ENCODE results near the gene CCDC88C. TPM values are rescaled to one million over a fixed set of nuclear protein-coding genes. Genes with fewer than 3 reads are reported as not detected.
"Not testable (repeated sequence)": the region's sequence is repeated elsewhere in the genome, so short reads cannot be mapped to it uniquely, and the experiment has no call there.

CCDC88C gene
- total RNA-seq, 1 experiment from 2014 or later: 64.8 TPM

- TF ChIP-seq, protein P1, sequence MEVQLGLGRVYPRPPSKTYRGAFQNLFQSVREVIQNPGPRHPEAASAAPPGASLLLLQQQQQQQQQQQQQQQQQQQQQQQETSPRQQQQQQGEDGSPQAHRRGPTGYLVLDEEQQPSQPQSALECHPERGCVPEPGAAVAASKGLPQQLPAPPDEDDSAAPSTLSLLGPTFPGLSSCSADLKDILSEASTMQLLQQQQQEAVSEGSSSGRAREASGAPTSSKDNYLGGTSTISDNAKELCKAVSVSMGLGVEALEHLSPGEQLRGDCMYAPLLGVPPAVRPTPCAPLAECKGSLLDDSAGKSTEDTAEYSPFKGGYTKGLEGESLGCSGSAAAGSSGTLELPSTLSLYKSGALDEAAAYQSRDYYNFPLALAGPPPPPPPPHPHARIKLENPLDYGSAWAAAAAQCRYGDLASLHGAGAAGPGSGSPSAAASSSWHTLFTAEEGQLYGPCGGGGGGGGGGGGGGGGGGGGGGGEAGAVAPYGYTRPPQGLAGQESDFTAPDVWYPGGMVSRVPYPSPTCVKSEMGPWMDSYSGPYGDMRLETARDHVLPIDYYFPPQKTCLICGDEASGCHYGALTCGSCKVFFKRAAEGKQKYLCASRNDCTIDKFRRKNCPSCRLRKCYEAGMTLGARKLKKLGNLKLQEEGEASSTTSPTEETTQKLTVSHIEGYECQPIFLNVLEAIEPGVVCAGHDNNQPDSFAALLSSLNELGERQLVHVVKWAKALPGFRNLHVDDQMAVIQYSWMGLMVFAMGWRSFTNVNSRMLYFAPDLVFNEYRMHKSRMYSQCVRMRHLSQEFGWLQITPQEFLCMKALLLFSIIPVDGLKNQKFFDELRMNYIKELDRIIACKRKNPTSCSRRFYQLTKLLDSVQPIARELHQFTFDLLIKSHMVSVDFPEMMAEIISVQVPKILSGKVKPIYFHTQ (CRISPR knock-in tag; IDR thresholded peaks at IDR 0.05): no peak
- TF ChIP-seq SP1 (CRISPR knock-in tag; conservative IDR thresholded peaks at IDR 0.05) (no peak), IRF2 (CRISPR knock-in tag; IDR thresholded peaks at IDR 0.05; ENCODE audit: borderline replicate concordance, low read depth) (no peak), OVOL2 (CRISPR knock-in tag; IDR thresholded peaks at IDR 0.05; ENCODE audit: borderline replicate concordance) (no peak), MYBL2 (CRISPR knock-in tag; IDR thresholded peaks at IDR 0.05) (no peak), NR2C2 (CRISPR knock-in tag; IDR thresholded peaks at IDR 0.05) (no peak), FOXK1 (CRISPR knock-in tag; IDR thresholded peaks at IDR 0.05) (no peak), CREB1 (CRISPR knock-in tag; IDR thresholded peaks at IDR 0.05) (no peak)
- TF ChIP-seq, protein P2, sequence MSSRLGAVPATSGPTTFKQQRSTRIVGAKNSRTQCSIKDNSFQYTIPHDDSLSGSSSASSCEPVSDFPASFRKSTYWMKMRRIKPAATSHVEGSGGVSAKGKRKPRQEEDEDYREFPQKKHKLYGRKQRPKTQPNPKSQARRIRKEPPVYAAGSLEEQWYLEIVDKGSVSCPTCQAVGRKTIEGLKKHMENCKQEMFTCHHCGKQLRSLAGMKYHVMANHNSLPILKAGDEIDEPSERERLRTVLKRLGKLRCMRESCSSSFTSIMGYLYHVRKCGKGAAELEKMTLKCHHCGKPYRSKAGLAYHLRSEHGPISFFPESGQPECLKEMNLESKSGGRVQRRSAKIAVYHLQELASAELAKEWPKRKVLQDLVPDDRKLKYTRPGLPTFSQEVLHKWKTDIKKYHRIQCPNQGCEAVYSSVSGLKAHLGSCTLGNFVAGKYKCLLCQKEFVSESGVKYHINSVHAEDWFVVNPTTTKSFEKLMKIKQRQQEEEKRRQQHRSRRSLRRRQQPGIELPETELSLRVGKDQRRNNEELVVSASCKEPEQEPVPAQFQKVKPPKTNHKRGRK (CRISPR knock-in tag; IDR thresholded peaks at IDR 0.05; ENCODE audit: borderline replicate concordance): no peak
Measured at GRCh38 chr14:91269076-91269991, 148.3 kb downstream of the CCDC88C start (continued).

DNA sequence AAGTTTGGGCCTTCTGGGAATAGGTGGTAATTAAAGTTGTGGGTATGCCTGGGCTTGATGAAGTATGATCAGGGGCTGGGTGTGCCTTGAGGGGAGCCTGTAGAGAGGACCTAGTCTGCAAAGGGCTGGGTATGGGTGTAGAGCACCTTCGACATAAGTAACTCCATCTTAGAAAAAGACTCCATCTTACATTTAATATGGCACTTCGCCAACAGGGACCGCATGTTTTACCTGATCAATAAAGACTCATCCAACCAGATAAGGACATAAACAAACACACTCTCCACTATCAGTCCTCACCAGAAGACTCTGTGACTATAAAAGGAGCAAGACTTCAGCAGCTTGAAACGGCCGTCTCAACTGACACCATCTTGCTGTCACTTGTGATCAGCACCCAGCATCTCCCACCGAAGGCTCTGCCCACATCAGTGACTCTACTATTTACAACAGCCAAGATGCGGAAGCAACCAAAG is 149.6 kb downstream of the CCDC88C start:
- Mint-ChIP-seq H3K36me3 (peaks cover 3% of the 10 kb centered on the region), H3K27me3 (ENCODE audit: low read depth) (peaks cover 29% of the 10 kb centered on the region), H3K27ac (no peak overlapping the region), H3K4me1 (peaks cover 12% of the 10 kb centered on the region), H3K4me3 (no peak overlapping the region), H3K9me3 (no peaks in the 10 kb centered on the region)
- DNase-seq (ENCODE audit: low spot score) (no peak), ATAC-seq (no peak)
- ChIA-PET CTCF (interaction anchor here (1.2 kb wide), 1 partner anchor 94 kb away, joined by 3 read pairs; no protein-coding TSS in a partner anchor), POLR2A (no interaction called here)
- no peak for TF ChIP-seq ERG (CRISPR knock-in tag; IDR thresholded peaks at IDR 0.05)
- TF ChIP-seq MXD4 (CRISPR knock-in tag; IDR thresholded peaks at IDR 0.05; ENCODE audit: borderline replicate concordance): no peak
- TF ChIP-seq, protein P3, sequence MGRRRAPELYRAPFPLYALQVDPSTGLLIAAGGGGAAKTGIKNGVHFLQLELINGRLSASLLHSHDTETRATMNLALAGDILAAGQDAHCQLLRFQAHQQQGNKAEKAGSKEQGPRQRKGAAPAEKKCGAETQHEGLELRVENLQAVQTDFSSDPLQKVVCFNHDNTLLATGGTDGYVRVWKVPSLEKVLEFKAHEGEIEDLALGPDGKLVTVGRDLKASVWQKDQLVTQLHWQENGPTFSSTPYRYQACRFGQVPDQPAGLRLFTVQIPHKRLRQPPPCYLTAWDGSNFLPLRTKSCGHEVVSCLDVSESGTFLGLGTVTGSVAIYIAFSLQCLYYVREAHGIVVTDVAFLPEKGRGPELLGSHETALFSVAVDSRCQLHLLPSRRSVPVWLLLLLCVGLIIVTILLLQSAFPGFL (CRISPR knock-in tag; IDR thresholded peaks at IDR 0.05; ENCODE audit: borderline replicate concordance): no peak
- TF ChIP-seq NFATC4 (CRISPR knock-in tag; IDR thresholded peaks at IDR 0.05): no peak
- no peak for TF ChIP-seq PRRX2 (CRISPR knock-in tag; IDR thresholded peaks at IDR 0.05)
- no peak for TF ChIP-seq ZBTB43 (CRISPR knock-in tag; IDR thresholded peaks at IDR 0.05)
- TF ChIP-seq, protein P4, sequence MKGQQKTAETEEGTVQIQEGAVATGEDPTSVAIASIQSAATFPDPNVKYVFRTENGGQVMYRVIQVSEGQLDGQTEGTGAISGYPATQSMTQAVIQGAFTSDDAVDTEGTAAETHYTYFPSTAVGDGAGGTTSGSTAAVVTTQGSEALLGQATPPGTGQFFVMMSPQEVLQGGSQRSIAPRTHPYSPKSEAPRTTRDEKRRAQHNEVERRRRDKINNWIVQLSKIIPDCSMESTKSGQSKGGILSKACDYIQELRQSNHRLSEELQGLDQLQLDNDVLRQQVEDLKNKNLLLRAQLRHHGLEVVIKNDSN (CRISPR knock-in tag; IDR thresholded peaks at IDR 0.05): no peak
- no peak for TF ChIP-seq TEAD1 (CRISPR knock-in tag; IDR thresholded peaks at IDR 0.05)
- TF ChIP-seq SMAD4 (CRISPR knock-in tag; IDR thresholded peaks at IDR 0.05): no peak
- TF ChIP-seq CTCF (IDR thresholded peaks at IDR 0.05): no peak
- TF ChIP-seq JAZF1 (CRISPR knock-in tag; IDR thresholded peaks at IDR 0.05): no peak
- TF ChIP-seq GABPB1 (CRISPR knock-in tag; IDR thresholded peaks at IDR 0.05): no peak

GRCh38 chr14:91266276-91266675 is 151.3 kb downstream of the CCDC88C start:
- DNase-seq (ENCODE audit: low spot score); ATAC-seq; POLR2A ChIA-PET; H3K9me3 Mint-ChIP-seq; H3K4me3 Mint-ChIP-seq; H3K36me3 Mint-ChIP-seq; H3K27ac Mint-ChIP-seq: not testable (repeated sequence)
- H3K27me3 Mint-ChIP-seq (ENCODE audit: low read depth): peaks cover 33% of the 10 kb centered on the region
- H3K4me1 Mint-ChIP-seq: peaks cover 12% of the 10 kb centered on the region
- CTCF ChIA-PET: interaction anchor here (1.0 kb wide), 1 partner anchor 89 kb away, joined by 3 read pairs; no protein-coding TSS in a partner anchor
